Activated naive CD4-positive, alpha-beta T cell treated with anti-CD3 and anti-CD28 coated beads, Interleukin-2, amount 50 U/mL, for 16 hours (primary cell): ENCODE data around the gene ATP6V0E2.
"Not testable (repeated sequence)": the region's sequence is repeated elsewhere in the genome, so short reads cannot be mapped to it uniquely, and the experiment has no call there.

ENCODE experiments used
- DNase-seq: peaks from one replicate; pipeline ENCODE4 v3.0.0-alpha.2; 2020

The ATP6V0E2 gene

GRCh38 chr7:149873074-149873969 is at the start of gene ATP6V0E2:
TSS of gene ATP6V0E2 (plus strand) at chr7:149873969. CDS start at chr7:149874066, 97 bp downstream.
- DNase-seq: peak; percentile 94

- DNase-seq: no peak
Observed at GRCh38 chr7:149824301-149824741, 49.4 kb upstream of the ATP6V0E2 start.

DNA sequence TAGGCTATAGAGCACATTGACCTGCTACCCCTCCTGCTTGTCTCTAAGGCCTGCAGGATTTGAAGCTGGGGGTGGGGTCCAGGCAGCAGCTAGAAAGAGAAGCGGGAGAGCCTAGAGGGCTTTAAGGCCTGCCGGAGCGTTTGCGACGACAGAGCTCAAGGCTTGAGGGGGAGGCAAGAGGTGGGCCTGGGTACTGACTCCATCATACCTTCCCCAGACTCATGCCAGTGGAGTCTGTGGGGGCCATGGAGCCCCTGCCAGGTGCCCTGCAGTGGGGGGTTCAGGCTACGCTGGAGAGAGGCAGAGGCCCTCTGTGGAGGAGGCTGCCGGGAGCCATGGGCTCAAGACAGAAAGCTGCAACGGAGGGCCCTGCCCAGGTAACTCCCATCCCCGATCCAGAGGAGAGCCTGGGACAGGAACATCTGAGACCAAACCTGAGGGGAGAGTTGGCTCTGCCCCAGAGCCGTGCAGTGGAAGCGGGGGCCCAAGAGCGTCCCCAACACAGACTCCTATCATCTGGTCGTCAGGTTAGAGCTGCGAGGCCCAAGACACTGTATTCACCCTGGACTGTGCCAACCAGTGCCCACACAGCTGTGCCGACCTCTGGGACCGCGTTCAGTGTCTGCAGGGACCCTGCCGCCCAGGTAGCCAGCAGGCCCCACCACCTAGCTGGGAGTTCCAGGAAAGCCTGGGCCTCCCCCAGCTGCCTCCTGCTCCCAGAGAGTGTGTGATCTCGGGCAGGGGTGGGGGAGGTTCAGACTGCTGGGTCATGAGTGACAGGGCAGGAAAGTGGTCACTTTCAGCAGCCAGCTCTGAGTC is 48.8 kb upstream of the ATP6V0E2 start:
- no peak for DNase-seq

- no peak for DNase-seq
Observed at GRCh38 chr7:149825567-149826343, 48.0 kb upstream of the ATP6V0E2 start.

DNA sequence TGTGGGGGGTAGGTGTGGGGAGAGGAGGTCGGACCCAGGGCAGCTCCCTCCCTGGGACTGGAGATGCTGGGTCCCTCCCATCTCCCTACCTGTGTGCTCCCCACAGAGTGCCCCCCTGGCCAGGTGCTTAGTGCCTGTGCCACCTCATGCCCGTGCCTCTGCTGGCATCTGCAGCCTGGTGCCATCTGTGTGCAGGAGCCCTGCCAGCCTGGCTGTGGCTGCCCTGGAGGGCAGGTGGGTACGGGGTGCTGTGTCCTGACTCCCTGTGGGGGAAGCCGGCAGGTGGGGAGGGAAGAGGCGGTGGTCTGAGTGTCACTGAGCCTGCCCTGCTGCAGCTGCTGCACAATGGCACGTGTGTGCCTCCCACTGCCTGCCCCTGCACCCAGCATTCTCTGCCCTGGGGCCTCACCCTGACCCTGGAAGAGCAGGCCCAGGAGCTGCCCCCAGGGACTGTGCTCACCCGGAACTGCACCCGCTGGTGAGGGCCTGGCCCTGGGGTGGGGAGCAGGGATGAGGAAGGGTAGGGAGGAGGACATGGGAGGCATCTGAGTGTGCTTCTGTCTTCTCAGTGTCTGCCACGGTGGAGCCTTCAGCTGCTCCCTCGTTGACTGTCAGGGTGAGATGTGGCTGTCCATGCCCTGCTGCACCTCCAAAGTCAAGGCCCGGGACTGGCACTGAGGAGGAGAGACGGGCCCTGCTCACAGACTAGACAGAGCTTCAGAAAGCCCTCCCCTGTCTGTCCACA is 47.3 kb upstream of the ATP6V0E2 start:
- DNase-seq: no peak

GRCh38 chr7:149827089-149827981 is 46.4 kb upstream of the ATP6V0E2 start:
- DNase-seq: no peak

DNA sequence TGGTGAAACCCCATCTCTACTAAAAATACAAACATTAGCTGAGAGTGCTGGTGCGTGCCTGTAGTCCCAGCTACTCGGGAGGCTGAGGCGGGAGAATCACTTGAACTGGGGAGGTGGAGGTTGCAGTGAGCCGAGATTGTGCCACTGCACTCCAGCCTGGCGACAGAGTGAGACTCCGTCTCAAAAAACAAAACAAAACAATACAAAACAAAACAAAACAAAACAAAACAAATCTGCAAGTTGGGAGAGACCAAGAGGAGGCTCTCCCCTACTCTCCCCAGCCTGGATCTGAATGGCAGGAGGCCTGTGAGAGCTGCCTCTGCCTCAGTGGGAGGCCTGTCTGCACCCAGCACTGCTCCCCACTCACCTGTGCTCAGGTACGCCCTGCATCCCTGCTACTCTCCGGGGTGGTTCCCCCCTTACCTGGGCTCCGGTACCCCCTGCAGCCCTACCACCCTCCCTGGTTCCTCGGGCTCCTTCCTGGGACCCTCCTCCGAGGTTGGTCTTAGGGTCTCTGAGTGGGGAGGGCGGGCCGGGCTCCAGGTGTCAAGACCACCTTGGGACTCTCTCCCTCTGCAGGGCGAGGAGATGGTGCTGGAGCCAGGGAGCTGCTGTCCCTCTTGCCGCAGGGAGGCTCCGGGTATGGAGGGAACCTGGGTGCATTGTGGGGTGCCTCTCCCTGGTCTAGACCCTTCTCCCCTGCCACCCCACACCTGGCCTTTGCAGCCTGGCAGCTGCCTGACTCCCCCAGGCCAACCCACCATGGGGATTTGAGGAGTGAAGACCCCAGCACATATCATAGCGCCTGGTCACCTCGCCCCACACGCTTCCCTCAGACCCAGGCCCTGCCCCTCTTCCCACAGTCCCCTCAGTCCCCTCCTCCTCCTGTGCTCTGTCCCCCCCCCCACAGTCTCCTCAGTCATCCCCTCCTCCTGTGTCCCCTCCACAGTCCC is 45.1 kb upstream of the ATP6V0E2 start:
- no peak for DNase-seq

DNA sequence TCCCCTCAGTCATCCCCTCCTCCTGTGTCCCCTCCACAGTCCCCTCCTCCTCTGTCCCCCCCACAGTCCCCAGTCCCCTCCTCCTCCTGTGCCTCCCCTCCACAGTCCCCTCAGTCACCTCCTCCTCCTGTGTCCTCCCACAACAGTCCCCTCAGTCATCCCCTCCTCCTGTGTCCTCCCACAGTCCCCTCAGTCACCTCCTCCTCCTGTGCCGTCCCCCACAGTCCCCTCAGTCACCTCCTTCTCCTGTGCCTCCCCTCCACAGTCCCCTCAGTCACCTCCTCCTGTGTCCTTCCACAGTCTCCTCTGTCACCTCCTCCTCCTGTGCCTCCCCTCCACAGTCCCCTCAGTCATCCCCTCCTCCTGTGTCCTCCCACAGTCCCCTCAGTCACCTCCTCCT is 43.2 kb upstream of the ATP6V0E2 start:
- DNase-seq: not testable (repeated sequence)

GRCh38 chr7:149830997-149831740 is 42.6 kb upstream of the ATP6V0E2 start:
- no peak for DNase-seq

- no peak for DNase-seq
Observed at GRCh38 chr7:149831741-149832219, 42.0 kb upstream of the ATP6V0E2 start.

GRCh38 chr7:149832332-149833041 is 41.3 kb upstream of the ATP6V0E2 start:
- DNase-seq: no peak

DNA sequence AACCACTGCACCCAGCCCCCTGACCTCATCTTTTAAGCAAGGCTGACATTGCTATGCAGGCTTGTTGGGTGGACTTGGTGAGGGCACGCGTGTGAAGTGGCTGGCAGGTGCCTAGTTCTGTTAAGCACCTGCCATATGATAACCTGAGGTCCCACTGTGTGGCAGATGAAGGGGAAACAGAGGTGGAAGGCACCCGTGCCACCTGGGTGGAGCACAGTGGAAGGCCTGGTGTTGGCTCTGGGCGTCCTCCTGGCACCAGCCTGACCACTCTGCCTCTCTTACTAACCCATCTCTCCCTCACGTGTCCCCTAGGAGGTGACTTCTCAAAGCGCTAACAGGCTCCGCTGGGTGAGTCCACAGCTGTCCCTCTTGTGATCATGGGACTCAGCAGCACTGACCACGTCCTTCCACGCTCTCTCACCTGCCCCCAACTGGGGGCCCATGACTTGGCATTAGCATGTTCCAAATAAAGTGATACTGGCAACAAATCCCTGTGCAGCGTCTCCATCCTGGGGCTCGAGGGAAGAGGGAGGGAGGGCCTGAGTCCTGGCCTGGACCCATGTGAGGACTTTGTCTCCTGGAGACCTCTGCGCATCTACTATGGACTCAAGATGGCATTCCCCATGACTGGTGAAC is 40.2 kb upstream of the ATP6V0E2 start:
- DNase-seq: no peak

DNA sequence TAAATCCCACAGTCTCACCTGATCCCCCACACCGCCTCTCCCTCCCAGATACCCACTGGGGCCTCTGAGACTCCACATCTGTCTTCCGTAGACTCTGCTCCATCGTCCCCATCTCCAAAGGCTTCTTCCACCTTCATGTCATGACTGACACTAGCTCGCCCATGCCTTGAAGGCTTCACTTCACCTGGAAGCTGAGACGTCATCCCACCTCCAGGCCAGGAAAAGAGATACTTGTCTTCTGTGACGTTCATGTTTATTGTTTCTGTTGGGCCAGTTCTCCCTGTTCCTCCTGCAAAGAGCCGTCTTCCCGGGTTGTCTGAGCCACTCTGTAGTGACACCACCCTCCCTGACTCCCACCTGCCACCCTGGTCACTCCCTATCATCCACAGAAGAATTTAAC is 39.2 kb upstream of the ATP6V0E2 start:
- no peak for DNase-seq

DNA sequence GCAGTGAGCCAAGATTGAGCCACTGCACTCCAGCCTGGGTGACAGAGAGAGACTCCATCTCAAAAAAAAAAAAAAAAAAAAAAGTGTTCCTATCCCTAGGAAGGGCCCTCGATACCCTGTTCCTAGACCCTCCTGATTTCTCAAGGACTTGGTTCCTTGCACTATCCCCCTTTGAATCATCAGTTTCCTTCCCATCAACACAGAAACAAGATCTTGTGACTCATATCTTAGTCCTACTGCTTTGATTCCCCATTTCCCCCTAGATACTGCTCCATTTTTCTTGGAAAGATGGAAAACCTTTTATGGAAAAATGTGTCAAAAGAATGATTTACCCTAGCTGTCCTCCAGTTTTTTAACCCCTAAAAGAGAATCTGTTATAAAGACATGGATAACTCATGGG is 37.3 kb upstream of the ATP6V0E2 start:
- DNase-seq: no peak

- no peak for DNase-seq
Observed at GRCh38 chr7:149837564-149838223, 36.1 kb upstream of the ATP6V0E2 start.

GRCh38 chr7:149838224-149838991 is 35.4 kb upstream of the ATP6V0E2 start, which contains the start of gene ZNF862:
TSS of gene ZNF862 (plus strand) at chr7:149838375. CDS start at chr7:149838612, 237 bp downstream.
- DNase-seq: peak; percentile 97
